ENCODE data around the gene EEIG1.

- TF ChIP-seq ELF4 (IDR thresholded peaks at IDR 0.05): no peak
- TF ChIP-seq BHLHE40 (IDR thresholded peaks at IDR 0.05; ENCODE audit: borderline replicate concordance): no peak
- no peak for TF ChIP-seq SUZ12 (IDR thresholded peaks at IDR 0.05)
Observed at GRCh38 chr9:128001151-128001778, 20.5 kb upstream of the EEIG1 start.
